Astrocyte of the hippocampus (primary cell): ENCODE data around the gene CHRNB4.
A peak's percentile ranks its signal among the peaks of the same experiment; 100 is the strongest.

Experiments
- DNase-seq: peaks from one replicate; pipeline ENCODE4 v3.0.0; 2011; ENCODE audit warnings: low read depth, low spot score

CHRNB4 gene

GRCh38 chr15:78633348-78633747 is 7.7 kb downstream of the CHRNB4 start:
- no peak for DNase-seq

- DNase-seq: no peak
Measured at GRCh38 chr15:78630886-78631633, 9.9 kb downstream of the CHRNB4 start.

- DNase-seq: no peak
Measured at GRCh38 chr15:78629716-78630065, 11.3 kb downstream of the CHRNB4 start.

GRCh38 chr15:78629031-78629715 is 11.8 kb downstream of the CHRNB4 start:
- no peak for DNase-seq

- no peak for DNase-seq
Measured at GRCh38 chr15:78628227-78628626, 12.8 kb downstream of the CHRNB4 start.

GRCh38 chr15:78627348-78627747 is 13.7 kb downstream of the CHRNB4 start:
- DNase-seq: no peak

- no peak for DNase-seq
Measured at GRCh38 chr15:78626381-78626995, 14.5 kb downstream of the CHRNB4 start.

DNA sequence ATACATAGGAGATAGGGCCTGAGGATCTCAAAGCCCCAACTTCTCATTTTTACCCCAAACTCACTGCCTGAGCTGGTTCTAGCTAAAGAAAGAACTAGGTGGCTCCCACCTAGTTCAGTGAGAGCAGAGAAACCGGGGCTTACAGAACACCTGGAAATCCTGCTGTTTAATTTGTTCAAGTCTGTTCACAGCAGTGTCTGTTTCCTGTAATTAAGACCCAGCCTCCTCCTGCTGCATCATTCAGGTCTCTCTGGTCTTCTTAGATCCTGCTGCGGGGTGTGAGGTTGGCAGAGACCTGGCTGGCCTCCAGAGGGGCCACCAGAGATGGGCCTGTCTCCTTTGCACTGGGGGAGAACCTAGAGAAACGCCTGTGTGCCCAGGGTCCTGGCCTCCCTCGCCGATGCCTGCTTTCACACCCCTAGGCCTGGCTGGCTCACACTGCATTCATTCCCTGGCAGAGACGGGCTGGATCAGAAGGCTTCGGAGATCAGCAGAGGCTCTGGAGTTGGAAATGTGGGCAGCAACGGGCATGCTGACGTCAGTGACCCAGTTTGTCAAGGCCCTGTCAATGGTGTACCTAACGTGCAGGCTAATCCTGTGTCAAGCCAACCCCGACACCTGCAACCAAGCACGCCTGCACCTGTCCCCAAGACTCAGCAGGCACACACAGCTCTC is 15.3 kb downstream of the CHRNB4 start:
- no peak for DNase-seq

- DNase-seq: no peak
Measured at GRCh38 chr15:78624651-78625590, 16.1 kb downstream of the CHRNB4 start.

DNA sequence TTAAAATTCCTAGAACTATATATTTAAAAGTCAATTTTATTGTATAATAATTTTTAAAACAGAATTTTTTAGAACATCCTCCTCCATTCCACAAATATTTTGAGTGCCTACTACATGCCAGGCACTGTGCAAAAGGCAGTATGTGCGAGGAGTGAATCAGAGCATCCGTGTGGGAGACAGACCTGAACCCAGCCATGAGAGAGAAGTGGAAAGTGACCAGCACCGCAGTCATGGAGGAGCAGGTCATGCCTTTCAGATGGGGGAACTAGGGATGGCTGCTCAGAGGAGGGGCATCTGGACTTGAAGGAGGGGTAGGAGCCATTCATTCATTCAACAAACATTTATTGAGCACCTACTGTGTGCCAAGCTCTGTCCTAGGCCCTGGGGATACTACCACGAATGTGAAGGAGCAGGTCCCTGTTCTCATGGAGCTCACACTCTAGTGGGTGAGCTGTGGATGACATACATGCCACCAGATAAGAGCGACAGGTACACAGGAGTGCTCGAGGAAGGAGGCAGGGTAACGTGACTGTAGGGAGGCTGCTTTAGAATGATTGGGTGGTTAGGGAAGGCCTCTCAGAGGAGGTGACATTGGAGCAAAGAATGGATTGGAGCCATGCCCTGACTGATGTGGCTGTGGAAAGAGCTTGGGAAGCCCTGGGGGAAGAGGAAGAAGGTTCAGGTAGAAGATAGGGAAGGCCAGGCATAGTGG is 17.1 kb downstream of the CHRNB4 start:
- no peak for DNase-seq

DNA sequence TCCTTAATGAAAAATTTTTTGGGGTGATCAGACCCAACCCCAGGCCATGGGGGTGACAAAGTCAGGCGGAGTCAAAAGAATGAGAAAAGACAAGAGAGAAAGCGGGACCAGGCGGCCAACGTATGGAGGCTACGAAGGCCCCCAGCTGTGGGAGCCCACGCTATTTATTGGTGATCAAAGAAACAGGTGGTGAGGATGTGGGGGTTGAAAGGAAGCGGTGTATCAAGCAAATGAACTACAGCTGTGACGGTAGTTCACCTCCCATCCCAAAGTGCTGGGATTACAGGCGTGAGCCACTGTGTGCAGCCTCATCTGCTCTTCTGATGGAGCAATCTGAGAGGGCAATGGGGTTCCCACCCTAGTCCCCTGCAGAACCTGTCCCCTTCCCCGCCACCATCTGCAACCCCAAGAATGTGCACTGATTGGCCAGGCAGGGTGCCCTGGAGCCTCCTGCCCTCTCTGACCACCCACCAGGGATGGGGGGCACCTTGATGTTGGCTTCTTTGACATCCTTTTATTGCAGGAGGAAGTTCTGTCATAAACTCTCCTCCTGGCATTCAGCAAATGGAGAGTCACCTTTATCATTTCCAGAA is 19.1 kb downstream of the CHRNB4 start:
- DNase-seq: no peak

DNA sequence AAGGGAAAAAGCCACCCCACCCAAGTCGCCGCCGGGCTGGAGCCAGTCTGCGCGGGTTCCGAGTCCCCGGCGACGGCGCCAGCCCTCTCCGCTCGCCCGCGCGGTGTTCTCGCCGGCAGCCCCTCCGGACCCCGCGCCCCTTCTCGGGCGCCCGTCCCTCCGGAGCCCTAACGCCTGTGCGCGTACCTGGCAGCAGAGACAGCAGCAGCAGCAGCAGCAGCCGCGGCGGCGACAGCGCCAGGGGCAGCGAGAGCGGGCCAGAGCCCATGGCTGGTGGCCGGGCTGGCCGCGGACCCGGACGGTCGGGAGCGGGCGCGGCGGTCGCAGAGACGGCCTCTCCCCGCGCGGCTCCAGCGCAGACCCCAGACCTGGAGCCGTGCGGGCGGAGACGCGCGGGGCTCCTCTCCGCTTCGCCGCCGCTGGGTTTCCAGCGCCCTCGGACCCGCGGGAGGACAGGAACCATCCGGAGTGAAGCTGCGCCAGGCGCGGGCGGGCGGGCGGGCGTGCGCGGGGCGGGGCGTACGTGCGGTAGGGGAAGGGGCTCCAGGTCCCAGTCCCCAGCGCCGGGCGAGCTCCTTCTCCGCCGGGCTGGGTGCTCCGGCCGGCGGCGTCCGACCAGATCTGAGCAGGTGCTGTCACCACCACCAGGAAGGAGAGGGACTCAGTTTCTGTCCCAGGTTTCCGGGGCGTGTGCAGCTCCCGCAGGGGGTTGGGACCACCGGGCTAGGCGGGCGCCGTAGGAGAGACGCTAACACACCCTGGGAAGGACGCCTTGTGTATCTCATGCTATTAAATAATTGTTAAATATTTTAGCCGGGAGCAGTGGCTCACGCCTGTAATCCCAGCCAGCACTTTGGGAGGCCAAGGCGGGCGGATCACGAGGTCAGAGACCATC is 20.2 kb downstream of the CHRNB4 start, which contains the start of gene CHRNA3:
CHRNA3 (minus strand) TSS at position 470 of the 895 bp plus-strand sequence; CDS start at position 268, 202 bp downstream.
- peak; percentile 37 for DNase-seq

- peak; percentile 58 for DNase-seq
Measured at GRCh38 chr15:78620021-78620526, 20.9 kb downstream of the CHRNB4 start.

GRCh38 chr15:78619022-78619950 is 21.7 kb downstream of the CHRNB4 start:
- no peak for DNase-seq

DNA sequence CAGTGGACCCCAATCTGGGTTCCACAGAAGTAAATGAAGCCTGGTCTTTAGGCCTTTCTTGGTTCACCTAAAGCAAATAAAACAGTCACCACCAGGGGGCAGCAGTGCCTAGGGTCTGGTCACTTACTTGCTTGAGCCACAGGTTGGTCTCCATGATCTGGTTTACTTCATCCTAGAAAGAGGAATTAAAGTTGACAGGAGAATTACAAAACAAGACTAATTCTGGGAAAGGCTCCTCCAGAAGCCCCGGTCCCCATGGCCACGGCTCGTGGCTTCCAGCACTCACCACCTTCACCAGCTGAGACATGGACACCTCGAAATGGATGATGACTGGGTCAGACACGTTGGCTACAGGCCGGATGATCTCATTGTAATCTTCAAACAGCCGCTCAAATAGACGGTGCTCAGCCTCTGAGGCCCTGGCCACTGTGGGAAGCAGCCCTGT is 22.5 kb downstream of the CHRNB4 start:
- DNase-seq: peak; percentile 89

DNA sequence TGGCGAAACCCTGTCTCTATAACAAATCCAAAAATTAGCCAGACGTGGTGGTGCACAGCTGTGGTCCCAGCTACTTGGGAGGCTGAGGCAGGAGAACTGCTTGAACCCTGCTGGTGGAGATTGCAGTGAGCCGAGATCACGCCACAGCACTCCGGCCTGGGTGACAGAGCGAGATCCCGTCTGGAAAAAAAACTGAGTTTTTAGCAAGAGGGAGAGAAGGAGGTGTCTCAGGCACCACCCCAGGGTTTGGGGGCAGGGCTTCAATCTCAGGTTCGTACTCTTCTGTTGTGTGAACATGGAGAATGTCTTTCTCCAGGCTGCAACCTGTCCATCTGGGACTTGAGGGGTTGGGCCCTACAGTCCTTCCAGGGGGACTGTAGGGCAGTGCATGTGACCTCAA is 22.9 kb downstream of the CHRNB4 start:
- no peak for DNase-seq

DNA sequence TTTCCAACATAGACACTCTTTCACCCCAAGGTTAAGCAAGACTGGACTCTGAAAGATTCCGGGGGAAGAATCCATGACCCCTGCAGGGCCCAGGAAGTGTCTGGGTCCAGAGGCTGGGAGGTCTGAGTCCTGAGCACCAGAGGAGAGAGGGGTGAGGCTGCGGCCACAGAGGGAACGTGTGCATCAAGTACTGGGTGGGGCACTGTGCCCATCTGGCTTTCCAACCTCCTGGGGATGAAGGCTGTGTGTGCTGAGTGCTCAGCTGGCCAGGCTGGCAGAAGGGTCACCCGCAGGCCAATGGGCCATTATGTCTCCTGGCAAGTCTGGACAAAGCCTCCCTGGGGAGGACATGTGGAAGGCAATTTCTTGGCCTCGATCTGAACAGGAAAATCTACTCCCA is 23.5 kb downstream of the CHRNB4 start:
- no peak for DNase-seq

GRCh38 chr15:78617076-78617475 is 23.9 kb downstream of the CHRNB4 start:
- DNase-seq: no peak
